ENCODE measurements around the gene ATG16L1. TPM values are rescaled to one million over a fixed set of nuclear protein-coding genes. Genes with fewer than 3 reads are reported as not detected.

ATG16L1 gene
- total and polyA plus RNA-seq, 9 of the 15 experiments (the other 6 are each of a cell fraction or from before 2014, with no cell fraction given) = 6.4 to 21.3 (median 17.2) TPM

GRCh38 chr2:233234264-233234663 lies 17.2 kb upstream of the ATG16L1 start:
- intact Hi-C loops (cut with micrococcal nuclease) (no loop called here), in situ Hi-C loops (cut with MboI) (no loop called here)
- no peak overlapping the region for H3K27ac ChIP-seq (ENCODE audit: extremely low read depth, low read depth, low read length)
- ATAC-seq (no peak), FAIRE-seq (no peak), DNase-seq (ENCODE audit: extremely low read depth in 1 of 4, low spot score in 3 of 4) (no peak)
- H3K79me2 ChIP-seq (ENCODE audit: control insufficient read depth, insufficient read depth, low read length) = no peaks in the 10 kb centered on the region
- no peak overlapping the region for H3K4me2 ChIP-seq (ENCODE audit: insufficient read depth, low read length)
- H3K36me3 ChIP-seq (ENCODE audit: control insufficient read depth, insufficient read depth, low read length) = no peaks in the 10 kb centered on the region
- H4K20me1 ChIP-seq (replicated peaks; ENCODE audit: control insufficient read depth, insufficient read depth, low read length) = no peaks in the 10 kb centered on the region
- no peak overlapping the region for H2AFZ ChIP-seq (ENCODE audit: low read depth, low read length)
- H3K9me1 ChIP-seq (ENCODE audit: control insufficient read depth, insufficient read depth, low read length) = no peaks in the 10 kb centered on the region
- no peak overlapping the region for H3K9ac ChIP-seq (ENCODE audit: insufficient read depth in 1 of 2, low read depth in 2 of 2, low read length in 2 of 2)
- BruUV-seq (replicated peaks) = no TSS peak
- H3K4me1 ChIP-seq (replicated peaks in 1 of 2; ENCODE audit: control insufficient read depth in 2 of 2, insufficient read depth in 2 of 2, low read length in 2 of 2) = peaks cover 18 to 25% of the 10 kb centered on the region in 2 experiments; a peak in 4 of 5 replicates
- ChIA-PET POLR2A (no interaction called here), CTCF (ENCODE audit: low intra/inter-chr PET ratio) (interaction anchor here (0.6 kb wide), 1 partner anchor 24 kb away, joined by 3 read pairs; no protein-coding TSS in a partner anchor)
- WGBS (ENCODE audit: insufficient coverage, low coverage, missing lambda C conversion rate) = 63% methylated on average over 2 of the region's 2 CpGs
- TF ChIP-seq ETV6 (IDR thresholded peaks at IDR 0.05; ENCODE audit: borderline replicate concordance in 1 of 2, low read depth in 2 of 2, low read length in 1 of 2) (no peak), ETV6 (CRISPR knock-in tag; IDR thresholded peaks at IDR 0.05; ENCODE audit: borderline replicate concordance) (no peak), NR2C1 (IDR thresholded peaks at IDR 0.05) (no peak), NR2C1 (tag; IDR thresholded peaks at IDR 0.05) (no peak), NFIX (CRISPR knock-in tag; IDR thresholded peaks at IDR 0.05; ENCODE audit: low read depth) (no peak), ZNF589 (CRISPR knock-in tag; IDR thresholded peaks at IDR 0.05; ENCODE audit: low read depth) (no peak), E2F4 (CRISPR knock-in tag; IDR thresholded peaks at IDR 0.05; ENCODE audit: low read depth) (no peak), FOXP1 (CRISPR knock-in tag; IDR thresholded peaks at IDR 0.05) (no peak), STAT5A (IDR thresholded peaks at IDR 0.05; ENCODE audit: borderline replicate concordance, low read length) (no peak), E2F5 (CRISPR knock-in tag; IDR thresholded peaks at IDR 0.05) (no peak), CBX2 (IDR thresholded peaks at IDR 0.05; ENCODE audit: insufficient read depth, low read length, poor library complexity, severe bottlenecking) (no peak), MEF2D (tag; conservative IDR thresholded peaks at IDR 0.05; ENCODE audit: low read depth) (no peak)
- no peaks in the 10 kb centered on the region for H3K27me3 ChIP-seq (ENCODE audit: control insufficient read depth in 2 of 2, insufficient read depth in 2 of 2, low read length in 2 of 2)
- H3K4me3 ChIP-seq = no peak overlapping the region
- H3K9me3 ChIP-seq (replicated peaks; ENCODE audit: control insufficient read depth, insufficient read depth, low read depth, low read length) = no peaks in the 10 kb centered on the region

Data from K562 (cell line).